Hepatocyte (in vitro differentiated cells): ENCODE measurements around the gene ILRUN.

Experiments used
- CTCF ChIP-seq: fragments of 200-600 bp; sonication (generic); IDR thresholded peaks from 2 replicates; pipeline ENCODE4 v1.5.1; 2016; ENCODE audit warnings: antibody characterized with exemption, mild to moderate bottlenecking; ENCODE audit not compliant: poor library complexity
- EZH2phosphoT487 ChIP-seq: fragments of 200-600 bp; sonication (generic); IDR thresholded peaks from one replicate; pipeline ENCODE4 v1.6.1; 2018; ENCODE audit warnings: antibody characterized with exemption, mild to moderate bottlenecking, low read depth, moderate library complexity; ENCODE audit not compliant: unreplicated experiment, severe bottlenecking

DNA sequence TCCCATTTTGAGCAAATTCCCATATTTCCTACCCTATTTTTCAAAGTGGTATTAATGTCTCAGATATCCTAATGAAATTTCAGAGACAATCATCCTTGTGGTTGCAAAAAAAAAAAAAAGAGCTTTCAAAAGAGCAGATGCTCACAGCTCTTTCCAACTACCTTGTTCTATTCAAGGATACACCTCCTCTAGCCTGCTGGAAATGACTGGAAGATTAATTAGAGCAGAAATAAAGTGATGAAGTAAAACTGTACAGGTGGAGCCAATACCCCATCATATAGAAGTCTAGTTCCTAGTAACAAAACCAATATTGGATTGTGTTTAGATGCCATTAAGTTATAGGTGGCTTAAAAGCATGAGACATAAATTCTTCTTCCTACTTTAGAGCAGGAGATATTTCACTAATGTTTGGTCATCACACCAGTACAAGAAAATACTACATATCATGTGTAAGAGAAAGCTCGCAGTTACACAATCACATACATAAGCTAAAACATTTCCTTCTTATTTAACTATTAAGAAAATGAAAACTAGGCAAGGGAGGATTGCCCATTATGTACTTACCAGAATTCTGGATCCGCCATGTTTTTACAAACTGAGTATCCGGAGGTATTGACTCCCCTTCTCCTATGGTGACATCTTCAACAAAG lies 42.4 kb downstream of the ILRUN start:
- TF ChIP-seq CTCF = no peak
- TF ChIP-seq EZH2phosphoT487 = no peak
